Esophagus squamous epithelium (tissue), 5 donors: ENCODE data around the gene ZNF57. TPM values are rescaled to one million over a fixed set of nuclear protein-coding genes. Genes with fewer than 3 reads are reported as not detected.
"Not testable (repeated sequence)": the region's sequence is repeated elsewhere in the genome, so short reads cannot be mapped to it uniquely, and the experiment has no call there.

Source experiments
- DNase-seq: peaks from one replicate; lab custom pipeline; 2025; lab: John Stamatoyannopoulos, UW
- H3K27ac ChIP-seq, 4 donors: fragments of 200-600 bp; sonication (generic); one replicate each; pipeline ENCODE4 v1.5.1; 2016 to 2019; ENCODE audit warnings: mild to moderate bottlenecking in 1 of 4
- H3K27me3 ChIP-seq, 4 donors: fragments of 200-600 bp; sonication (generic); 1 replicate in 3 of 4; 2 replicates in 1 of 4; pipeline versions ENCODE4 v1.5.1 to v1.6.0; 2017 to 2021; ENCODE audit warnings: antibody characterized with exemption in 1 of 4
- H3K36me3 ChIP-seq, 3 donors: fragments of 200-600 bp; sonication (generic); one replicate each; pipeline ENCODE4 v1.5.1; 2016 to 2019
- H3K4me1 ChIP-seq, 3 donors: fragments of 200-600 bp; sonication (generic); one replicate each; pipeline ENCODE4 v1.5.1; 2017 to 2019
- H3K4me3 ChIP-seq, 4 donors: fragments of 200-600 bp; sonication (generic); 1 replicate in 3 of 4; 2 replicates in 1 of 4; pipeline ENCODE4 v1.5.1; 2016 to 2019; ENCODE audit warnings: mild to moderate bottlenecking in 2 of 4, moderate library complexity in 1 of 4
- H3K9me3 ChIP-seq, 3 donors: fragments of 200-600 bp; sonication (generic); one replicate each; pipeline ENCODE4 v1.5.1; 2016 to 2019
- POLR2A ChIP-seq, 4 donors: fragments of 450-650 bp; IDR thresholded peaks; one replicate each; pipeline ENCODE4 v1.6.1; 2017; ENCODE audit warnings: antibody characterized with exemption in 4 of 4, mild to moderate bottlenecking in 4 of 4, moderate library complexity in 3 of 4
- WGBS, 2 donors: methylation state at CpG; one replicate each; pipeline ENCODE4 v1.1.5; 2018; 5-methylcytosine and 5-hydroxymethylcytosine counted together
- intact Hi-C: fragments of 100-400 bp; cut with DNase I; formaldehyde crosslinking; loops from one replicate; pipeline ENCODE4 v1.15.0; 2022
- total RNA-seq, 4 donors: library from RNA; depleted of rRNA; stranded (reverse); fragments of >200 nt; gene quantifications; one replicate each; pipeline ENCODE4 v1.1.0, GENCODE V29; 2016
- TF ChIP-seq, protein P1 (sequence below), 6 experiments: fragments of 450-650 bp in 4 of 6; fragments of 200-600 bp in 2 of 6; sonication (generic) in 2 of 6; IDR thresholded peaks; one replicate each; pipeline ENCODE4 v1.5.1; 2016 to 2019; ENCODE audit warnings: antibody characterized with exemption in 6 of 6, mild to moderate bottlenecking in 4 of 6, moderate library complexity in 4 of 6
- donor health status: DM: yes; HTN: yes; CAD: no.

ZNF57 gene
- total RNA-seq, 4 donors from 2014 or later, result 7.2 to 13.7 (median 9.8) TPM

DNA sequence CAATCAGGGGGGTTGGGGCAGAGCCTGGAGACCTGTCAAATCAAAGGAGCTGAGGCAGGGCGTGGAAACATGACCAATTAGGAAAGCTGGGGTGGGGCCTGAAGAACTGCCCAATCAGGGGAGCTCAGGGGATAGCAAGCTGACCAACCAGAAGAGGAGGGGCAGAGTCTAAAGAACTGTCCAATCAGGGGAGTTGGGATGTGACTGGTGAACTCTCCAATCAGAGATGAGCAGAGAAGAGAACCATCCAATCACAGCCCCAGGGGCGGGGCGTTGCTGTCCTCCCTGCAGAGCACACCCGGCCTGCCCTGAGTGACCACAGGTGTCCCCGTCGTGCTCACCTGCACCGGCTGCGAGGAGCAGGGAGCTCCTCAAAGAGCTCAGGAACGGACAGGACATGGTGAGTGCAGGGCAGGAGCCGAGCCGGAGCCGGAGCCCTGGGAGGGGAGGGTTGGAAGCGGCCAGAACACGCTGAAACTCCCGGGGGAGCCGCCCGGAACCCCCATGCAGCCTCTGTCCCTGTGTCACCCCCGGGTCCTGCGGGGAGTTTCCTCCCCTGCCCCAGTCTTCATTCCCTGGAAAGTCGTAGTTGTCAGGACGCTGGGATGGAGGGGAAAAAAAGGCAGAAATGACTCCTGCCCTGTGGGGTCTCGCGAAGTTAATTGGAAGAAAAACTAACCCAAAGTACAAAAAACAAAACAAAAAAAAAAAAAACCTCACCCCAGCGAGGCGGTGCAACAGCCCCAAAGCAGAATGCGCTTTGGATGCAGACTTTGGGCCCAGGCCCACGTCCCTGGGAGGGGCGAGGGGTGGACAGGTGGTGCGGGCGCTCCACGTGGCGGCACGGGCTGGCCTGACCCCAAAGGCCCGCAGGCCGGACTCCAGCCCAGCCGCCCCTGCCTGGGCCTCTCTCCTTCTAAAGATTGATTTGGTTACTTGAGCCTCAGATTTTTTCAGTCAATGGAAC lies 33.4 kb upstream of the ZNF57 start, which contains the start of gene ZNF556:
TSS of gene ZNF556 (plus strand) at position 311 of the 967 bp plus-strand sequence. CDS start at position 398, 87 bp downstream.
- WGBS, 2 donors, result 19 to 50% methylated on average over 13 to 16 of the region's 36 CpGs
- Histone ChIP-seq H3K4me3 (peak within 1 kb of the TSS; percentile 43 to 64 (median 54)), H3K27ac (peak within 1 kb of the TSS in 1 of 4 donors; percentile 2), H3K9me3 (no peaks in the 10 kb centered on the region), H3K27me3 (no peaks in the 10 kb centered on the region), H3K36me3 (no peaks in the 10 kb centered on the region), H3K4me1 (peaks cover 0 to 17% (median 0%) of the 10 kb centered on the region in 3 donors)
- DNase-seq, result no peak
- TF ChIP-seq, protein P1, sequence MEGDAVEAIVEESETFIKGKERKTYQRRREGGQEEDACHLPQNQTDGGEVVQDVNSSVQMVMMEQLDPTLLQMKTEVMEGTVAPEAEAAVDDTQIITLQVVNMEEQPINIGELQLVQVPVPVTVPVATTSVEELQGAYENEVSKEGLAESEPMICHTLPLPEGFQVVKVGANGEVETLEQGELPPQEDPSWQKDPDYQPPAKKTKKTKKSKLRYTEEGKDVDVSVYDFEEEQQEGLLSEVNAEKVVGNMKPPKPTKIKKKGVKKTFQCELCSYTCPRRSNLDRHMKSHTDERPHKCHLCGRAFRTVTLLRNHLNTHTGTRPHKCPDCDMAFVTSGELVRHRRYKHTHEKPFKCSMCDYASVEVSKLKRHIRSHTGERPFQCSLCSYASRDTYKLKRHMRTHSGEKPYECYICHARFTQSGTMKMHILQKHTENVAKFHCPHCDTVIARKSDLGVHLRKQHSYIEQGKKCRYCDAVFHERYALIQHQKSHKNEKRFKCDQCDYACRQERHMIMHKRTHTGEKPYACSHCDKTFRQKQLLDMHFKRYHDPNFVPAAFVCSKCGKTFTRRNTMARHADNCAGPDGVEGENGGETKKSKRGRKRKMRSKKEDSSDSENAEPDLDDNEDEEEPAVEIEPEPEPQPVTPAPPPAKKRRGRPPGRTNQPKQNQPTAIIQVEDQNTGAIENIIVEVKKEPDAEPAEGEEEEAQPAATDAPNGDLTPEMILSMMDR (IDR thresholded peaks at IDR 0.05), result no peak
- no peak for TF ChIP-seq POLR2A (IDR thresholded peaks at IDR 0.05)
- intact Hi-C loops, result no loop called here

DNA sequence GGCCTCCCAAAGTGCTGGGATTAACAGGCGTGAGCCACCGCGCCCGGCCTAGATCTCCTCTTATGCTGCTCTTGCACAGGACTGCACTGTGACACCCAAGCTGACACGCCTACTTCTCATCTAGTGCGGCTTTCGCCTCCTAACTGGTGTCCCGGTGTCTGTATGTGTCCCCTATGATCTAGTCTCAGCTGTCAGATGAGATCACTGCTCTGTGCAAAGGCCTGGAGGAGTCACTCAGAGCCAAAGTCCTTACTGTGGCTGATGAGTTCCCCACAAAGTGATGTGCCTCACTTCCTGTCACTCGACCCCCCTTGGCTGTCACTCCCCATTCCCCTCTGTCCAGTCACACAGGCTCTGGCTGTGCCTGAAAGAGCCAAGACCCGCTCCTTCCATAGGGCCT lies 31.1 kb upstream of the ZNF57 start:
- TF ChIP-seq, protein P1 (IDR thresholded peaks at IDR 0.05), result no peak
- TF ChIP-seq POLR2A (IDR thresholded peaks at IDR 0.05), result no peak
- H3K9me3 ChIP-seq, result no peaks in the 10 kb centered on the region
- H3K36me3 ChIP-seq, result no peaks in the 10 kb centered on the region
- no peak overlapping the region for H3K4me3 ChIP-seq
- DNase-seq, result no peak
- peaks cover 0 to 17% (median 0%) of the 10 kb centered on the region in 3 donors for H3K4me1 ChIP-seq
- H3K27me3 ChIP-seq, result no peaks in the 10 kb centered on the region
- H3K27ac ChIP-seq, result no peak overlapping the region
- WGBS, 2 donors, result 69 to 84% methylated on average over 2 to 10 of the region's 10 CpGs
- intact Hi-C loops, result no loop called here

DNA sequence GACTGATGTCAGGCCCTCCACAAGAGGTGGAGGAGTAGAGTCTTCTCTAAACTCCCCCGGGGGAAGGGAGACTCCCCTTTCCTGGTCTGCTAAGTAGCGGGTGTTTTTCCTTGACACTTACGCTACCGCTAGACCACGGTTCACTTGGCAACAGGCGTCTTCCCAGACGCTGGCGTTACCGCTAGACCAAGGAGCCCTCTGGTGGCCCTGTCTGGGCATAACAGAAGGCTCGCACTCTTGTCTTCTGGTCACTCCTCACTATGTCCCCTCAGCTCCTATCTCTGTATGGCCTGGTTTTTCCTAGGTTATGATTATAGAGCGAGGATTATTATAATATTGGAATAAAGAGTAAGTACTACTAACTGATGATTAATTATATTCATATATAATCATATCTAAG lies 28.6 kb upstream of the ZNF57 start:
- TF ChIP-seq, protein P1 (IDR thresholded peaks at IDR 0.05), result peak in 4 of 6 experiments; percentile 5 to 43 (median 31)
- H3K27ac ChIP-seq, DNase-seq, intact Hi-C loops, H3K4me3 ChIP-seq, H3K27me3 ChIP-seq: not testable (repeated sequence)
- Histone ChIP-seq H3K4me1 (peaks cover 0 to 12% (median 0%) of the 10 kb centered on the region in 3 donors), H3K9me3 (peaks cover under 1 to 20% (median 20%) of the 10 kb centered on the region in 3 donors), H3K36me3 (peaks cover 0 to 25% (median 0%) of the 10 kb centered on the region in 3 donors)
- 23 to 30% methylated on average over 6 to 11 of the region's 11 CpGs for WGBS, 2 donors

GRCh38 chr19:2877398-2878331 lies 23.1 kb upstream of the ZNF57 start:
- peaks cover 9 to 48% (median 41%) of the 10 kb centered on the region in 3 donors for H3K9me3 ChIP-seq
- no peak for DNase-seq
- no peaks in the 10 kb centered on the region for H3K4me1 ChIP-seq
- 89 to 91% methylated on average over 29 to 32 of the region's 32 CpGs for WGBS, 2 donors
- intact Hi-C loops, result no loop called here
- H3K27me3 ChIP-seq, result no peaks in the 10 kb centered on the region
- H3K36me3 ChIP-seq, result peaks cover 0 to 37% (median 0%) of the 10 kb centered on the region in 3 donors
- no peak overlapping the region for H3K27ac ChIP-seq
- H3K4me3 ChIP-seq, result no peak overlapping the region
- TF ChIP-seq, protein P1 (IDR thresholded peaks at IDR 0.05), result no peak
- no peak for TF ChIP-seq POLR2A (IDR thresholded peaks at IDR 0.05)
